ENCODE measurements around the gene DYNLT2.

DYNLT2 gene

DNA sequence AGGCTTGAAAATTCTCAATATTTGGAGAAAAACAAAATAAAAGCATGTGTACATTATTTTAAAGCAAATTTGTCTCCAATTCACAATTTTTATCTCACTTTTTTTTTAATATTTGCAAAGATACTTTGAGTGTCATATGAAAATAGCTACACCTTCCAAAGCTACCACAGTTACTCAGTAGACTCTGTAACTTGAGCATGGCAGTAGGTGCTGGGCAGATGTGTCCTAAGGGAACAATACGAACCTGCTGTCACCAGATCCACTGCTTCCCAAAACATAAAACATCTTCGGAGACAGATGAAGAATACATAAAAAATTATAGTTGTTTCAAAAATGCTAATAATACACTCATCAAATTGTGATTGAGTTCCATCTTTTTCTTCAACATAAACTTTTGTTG, 60.1 kb downstream of the DYNLT2 start:
- TF ChIP-seq, protein P1, sequence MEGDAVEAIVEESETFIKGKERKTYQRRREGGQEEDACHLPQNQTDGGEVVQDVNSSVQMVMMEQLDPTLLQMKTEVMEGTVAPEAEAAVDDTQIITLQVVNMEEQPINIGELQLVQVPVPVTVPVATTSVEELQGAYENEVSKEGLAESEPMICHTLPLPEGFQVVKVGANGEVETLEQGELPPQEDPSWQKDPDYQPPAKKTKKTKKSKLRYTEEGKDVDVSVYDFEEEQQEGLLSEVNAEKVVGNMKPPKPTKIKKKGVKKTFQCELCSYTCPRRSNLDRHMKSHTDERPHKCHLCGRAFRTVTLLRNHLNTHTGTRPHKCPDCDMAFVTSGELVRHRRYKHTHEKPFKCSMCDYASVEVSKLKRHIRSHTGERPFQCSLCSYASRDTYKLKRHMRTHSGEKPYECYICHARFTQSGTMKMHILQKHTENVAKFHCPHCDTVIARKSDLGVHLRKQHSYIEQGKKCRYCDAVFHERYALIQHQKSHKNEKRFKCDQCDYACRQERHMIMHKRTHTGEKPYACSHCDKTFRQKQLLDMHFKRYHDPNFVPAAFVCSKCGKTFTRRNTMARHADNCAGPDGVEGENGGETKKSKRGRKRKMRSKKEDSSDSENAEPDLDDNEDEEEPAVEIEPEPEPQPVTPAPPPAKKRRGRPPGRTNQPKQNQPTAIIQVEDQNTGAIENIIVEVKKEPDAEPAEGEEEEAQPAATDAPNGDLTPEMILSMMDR (IDR thresholded peaks at IDR 0.05; ENCODE audit: low read depth, low read length, missing control alignments) = no peak
- no peak for DNase-seq (ENCODE audit: extremely low read depth, low read depth)
- H3K4me3 ChIP-seq (replicated peaks; ENCODE audit: low read depth, low read length) = no peak overlapping the region
